Renal cortical epithelial cell (primary cell): ENCODE results near the gene HOXA4. TPM values are rescaled to one million over a fixed set of nuclear protein-coding genes. Genes with fewer than 3 reads are reported as not detected.

Experiments
- DNase-seq: peaks from one replicate; pipeline ENCODE4 v3.0.0-alpha.2; 2011; ENCODE audit warnings: low read depth
- total RNA-seq: library from RNA; depleted of rRNA; stranded (reverse); fragments of >200 nt; gene quantifications from 2 replicates; pipeline ENCODE4 v1.2.3, GENCODE V29; 2014

The HOXA4 gene
- total RNA-seq, 1 donor from 2014 or later = 0.75 TPM

DNA sequence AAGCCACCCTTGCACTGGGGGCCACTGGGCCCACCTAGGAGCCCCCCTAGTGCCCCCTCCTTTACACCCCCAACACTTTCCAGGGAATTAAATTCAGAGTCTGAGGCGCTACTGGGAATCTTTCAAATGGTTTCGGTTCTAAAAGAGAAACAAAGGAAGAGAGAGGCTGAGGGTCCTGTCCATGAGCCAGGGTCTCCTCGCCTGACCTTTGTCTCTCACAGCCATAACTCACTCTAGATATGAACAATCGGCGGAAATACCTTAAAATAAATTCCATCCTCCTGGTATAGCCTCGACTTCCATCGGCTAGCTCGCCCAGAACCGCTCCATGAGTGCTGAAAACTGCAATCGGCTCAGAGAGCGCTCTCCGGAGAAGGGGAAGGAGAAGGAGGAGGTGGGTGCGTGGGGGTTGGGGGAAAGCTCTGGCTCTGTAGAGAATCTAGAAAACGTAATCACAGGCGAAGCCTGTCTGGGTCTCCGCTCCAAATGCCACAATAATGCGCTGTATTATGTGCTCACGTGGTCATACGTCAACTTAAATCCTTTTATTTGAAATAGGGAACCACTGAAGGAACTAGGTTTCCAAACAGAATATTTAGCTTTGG is 12.6 kb downstream of the HOXA4 start:
- peak; percentile 69 for DNase-seq

DNA sequence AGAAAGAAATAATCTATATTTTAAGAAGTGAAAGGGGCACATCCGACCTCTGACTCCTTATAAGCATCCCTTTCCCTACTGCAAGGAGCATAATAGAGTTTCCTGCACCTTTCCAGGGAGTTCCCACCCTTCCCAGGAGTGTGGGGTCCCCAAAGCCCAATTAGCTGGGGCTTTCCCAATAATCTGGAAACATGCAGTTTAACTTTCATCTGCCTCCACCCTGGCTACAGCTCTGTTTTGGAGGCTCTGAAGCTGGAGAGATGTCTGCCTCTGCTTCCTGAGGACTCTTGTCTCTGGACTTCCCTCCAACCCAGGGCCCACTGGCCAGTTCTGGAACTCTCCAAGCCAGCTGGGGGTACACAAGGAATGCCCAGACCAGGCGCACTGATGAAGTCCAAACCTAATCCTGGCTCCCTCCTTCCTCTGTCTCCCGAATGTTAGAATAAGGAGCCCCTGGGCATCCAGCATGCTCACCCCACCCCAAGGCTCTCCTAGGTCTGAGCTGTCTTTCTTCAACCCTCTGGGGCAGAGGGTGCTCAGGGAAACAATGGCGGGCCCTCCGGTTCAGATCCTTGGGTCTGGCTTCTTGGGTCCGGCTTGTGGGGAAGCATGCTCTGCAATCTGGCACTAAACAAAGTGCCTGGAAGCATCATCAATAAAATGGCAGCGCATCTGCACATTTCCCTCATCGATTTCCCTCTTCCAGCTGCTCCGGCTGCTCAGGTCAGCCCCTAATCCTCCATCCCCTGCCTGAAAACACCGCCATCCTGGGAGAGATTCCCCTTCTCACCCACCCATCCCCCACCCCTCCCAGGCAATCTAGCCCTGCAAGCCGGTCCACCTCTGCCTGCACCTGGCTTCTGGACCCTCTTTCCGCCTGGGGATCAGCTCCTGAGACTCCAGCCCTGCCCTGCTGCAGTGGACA is 13.3 kb downstream of the HOXA4 start:
- DNase-seq = no peak

DNA sequence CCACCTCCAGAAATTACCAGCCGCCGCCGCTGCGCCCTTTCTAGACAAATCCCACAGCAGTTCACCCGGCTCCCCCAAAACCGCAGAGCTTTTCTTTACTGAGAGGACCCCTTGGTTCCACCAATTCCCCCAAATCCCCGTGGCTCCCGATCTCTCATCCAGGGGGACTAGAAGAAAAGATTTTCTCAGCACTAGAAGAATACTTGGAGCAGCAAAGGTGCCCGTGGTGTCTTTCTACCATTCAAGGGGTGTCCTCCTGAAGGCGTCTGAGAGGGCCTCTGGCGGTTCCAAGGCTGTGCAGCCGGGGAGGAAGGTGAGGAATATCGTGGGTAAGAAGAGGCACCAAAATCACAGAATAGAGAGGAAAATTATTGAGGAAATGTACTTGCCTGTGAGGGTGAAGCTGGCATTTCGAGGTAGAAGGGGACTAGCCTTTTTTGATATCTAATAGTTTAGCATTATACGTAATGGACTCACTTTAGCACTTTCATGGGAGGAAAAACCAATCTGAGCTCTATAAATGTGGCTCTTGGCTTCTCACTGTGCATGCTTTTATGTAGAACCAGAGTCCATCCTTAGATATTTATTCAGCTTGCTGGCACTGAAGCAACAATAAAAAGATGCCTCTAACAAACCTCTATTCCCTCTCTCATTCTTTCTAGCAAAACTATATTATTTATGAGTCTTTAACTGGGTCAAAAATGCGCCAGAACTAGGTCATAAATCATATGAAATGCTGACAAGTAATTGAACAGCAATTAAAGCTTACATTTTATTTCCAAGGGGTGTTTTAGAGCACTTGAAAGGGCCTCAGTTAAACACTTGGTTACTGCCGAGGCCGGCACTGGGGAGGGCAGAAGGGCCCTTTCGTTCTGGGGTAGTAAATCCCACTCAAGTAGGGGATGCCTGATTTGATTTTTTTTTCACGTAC is 14.3 kb downstream of the HOXA4 start:
- DNase-seq = no peak

DNA sequence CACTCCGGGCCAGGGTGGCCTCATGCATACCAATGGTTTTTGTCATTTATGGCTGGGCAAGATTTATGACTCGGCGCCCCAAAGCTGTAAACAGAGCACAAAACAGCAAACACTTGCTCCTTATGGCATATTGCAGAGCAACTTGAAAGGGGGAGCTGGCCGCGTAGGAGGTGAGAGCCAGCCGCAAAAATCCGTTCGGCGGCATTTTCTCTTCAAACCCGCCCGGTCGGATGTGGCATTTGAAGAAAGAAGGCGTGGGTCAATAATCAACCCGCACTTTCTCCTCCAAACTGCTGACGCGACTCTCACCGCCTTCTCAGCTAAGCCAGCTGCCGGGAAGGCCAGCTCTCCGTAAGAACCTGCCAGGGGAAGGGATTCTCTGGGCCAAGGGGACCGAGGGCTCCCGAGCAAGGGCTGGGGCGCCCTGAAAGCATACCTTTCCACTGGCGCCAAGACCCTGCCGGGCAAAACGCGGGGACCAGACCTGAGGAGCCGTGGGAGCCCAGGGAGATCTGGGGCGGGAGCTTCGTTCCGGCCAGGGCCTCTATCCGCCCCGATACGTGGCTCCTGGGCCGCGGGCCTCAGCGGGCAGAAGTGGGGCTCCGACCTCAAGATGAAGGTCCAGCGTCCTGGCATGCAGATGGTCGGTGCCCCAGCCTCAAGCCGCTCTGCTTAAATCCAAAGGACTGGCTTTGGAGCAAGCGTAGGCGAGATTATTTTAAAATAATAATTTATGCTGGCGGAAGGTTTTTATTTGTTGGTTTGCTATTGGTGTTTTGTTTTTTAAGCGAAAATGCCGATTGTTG is 15.1 kb downstream of the HOXA4 start:
- peak; percentile 94 for DNase-seq

DNA sequence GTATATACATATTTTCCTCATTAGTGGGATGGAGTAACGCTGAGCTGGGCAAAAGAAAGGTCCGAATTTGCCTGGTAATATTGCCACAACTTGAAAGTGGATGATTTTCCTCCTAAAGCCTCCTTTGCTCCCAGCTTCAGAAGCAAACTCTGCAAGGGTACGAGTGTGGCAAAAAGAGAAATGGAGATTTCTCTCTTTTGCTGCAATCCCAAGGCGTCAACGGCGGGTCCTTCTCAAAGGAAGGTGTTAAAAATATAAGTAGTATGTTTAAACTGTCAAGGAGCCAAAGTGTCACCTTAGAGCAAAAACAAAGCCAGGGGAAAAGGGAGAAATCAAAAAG is 15.7 kb downstream of the HOXA4 start:
- no peak for DNase-seq

DNA sequence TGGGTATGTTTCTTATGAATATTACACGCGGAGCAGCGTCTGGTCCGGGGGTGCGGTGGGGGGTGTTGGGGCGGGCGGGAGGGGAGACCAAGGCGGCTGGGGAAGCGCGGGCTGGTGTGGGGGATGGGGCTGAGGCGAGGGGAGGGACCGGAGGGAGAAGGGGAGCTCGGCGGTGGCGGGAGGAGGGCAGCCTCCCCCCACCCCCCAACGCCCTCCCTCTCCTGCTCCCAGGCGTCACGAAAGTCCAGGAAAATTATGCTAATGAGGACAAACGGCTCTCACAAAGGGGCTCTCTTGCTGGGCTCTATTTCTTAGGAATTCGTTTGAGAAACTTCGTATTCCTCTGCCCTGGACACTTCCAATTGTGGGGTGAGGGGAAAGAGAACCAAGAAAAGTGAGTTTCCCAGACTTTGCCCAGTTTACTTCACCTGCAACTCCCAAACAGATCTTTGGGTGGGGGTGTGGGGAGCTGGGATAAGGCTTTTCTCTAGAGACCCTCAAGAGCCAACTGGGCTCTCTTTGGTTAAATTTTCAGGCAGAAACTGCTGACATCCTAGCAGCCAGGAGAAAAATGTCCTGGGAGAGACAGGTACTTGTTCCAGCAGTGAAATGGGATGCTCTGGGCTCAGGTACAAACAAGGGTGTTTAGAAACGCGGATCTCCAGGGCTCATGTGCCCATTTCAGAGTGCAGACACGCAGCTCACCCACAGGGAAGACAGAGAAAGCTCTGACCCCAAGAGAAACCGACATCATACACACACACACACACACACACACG is 16.4 kb downstream of the HOXA4 start:
- DNase-seq = peak; percentile 68

DNA sequence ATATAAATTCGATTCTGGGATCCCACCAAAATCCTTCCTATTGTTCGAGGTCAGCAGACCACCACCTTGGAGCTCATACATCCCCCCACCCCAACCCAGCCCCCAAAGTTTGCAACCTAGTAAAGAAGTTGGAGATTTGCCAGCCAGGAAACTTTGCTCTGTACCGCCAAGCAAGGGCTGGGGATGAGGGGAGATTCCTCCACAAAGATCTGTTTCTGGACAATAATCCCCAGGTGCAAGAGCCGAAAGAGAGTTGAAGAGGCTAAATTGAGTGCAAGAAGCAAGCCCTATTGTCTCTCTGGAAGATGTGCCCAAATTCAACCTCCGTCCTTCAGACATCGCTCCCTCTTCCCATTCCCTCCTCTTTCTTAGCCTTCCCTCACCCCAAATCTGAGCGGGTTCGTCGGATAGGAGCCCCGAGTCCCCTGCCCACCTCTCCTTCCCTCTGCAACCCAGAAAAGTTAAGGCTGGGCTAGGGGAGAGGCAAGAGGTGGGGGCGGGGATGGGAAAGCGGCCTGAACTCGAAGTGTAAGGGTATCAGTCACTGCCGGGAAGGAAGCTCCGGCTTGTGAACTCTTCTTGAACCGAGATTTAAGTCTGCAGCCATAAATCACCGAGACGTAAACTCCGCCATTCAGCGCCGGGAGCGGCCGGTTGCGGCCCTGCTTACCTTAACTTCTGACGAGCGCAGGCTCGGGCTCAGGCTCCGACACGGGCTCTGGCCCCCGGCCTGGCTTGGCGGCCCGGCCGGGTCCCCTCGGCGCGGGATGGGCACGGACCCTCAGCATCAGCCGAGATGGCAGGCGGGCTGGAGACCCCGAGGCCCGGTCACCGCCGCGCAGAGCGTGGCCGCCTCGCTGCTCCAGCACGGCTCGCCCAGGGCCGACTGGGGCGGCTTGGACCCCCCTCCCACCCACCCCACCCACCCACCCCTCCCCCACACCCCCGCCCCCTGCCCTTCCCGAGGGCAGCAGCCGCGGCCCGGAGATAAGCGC is 17.3 kb downstream of the HOXA4 start:
- peak; percentile 88 for DNase-seq

DNA sequence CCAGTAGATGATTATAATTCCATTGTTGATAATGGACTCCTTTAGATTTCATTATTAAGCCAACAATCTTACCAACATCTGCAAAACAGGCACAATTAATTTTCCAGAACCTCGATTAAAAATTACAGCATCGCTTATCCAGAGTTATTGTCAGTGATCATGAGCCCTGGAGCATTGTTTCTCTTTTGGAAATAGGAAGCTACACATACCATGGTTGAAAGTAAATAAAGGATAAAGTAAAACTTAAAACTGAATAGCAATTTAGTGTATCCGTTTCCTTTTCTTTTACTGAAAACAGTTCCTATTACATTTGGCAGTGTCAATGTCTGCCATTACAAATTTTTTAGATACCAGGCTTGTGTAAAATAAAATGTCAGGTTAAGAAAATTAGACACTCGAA is 18.2 kb downstream of the HOXA4 start:
- no peak for DNase-seq

DNA sequence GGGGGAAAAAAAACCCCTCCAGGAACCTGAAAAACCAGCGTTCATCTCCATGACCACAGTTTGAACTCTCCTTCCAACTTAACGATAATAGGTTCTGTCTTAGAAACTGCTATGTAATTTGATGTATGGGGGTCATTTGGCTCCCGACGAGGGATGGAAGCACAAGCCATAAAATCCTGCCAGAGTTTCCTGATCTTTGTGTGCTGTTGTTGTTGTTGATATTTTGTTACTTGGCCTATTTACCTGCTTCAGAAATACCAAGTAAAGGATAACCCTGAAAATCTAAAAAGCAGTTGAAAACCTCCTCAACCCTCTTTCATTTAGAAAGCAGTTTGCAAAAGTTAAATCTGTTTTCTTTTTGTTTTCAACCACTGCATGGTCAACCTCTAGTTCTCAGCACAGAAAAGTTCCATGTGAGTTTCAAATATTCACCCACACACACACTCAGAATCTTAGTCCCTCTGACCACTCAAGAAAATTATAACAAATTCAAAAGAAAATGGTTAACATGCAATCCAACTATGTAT is 18.7 kb downstream of the HOXA4 start:
- no peak for DNase-seq

DNA sequence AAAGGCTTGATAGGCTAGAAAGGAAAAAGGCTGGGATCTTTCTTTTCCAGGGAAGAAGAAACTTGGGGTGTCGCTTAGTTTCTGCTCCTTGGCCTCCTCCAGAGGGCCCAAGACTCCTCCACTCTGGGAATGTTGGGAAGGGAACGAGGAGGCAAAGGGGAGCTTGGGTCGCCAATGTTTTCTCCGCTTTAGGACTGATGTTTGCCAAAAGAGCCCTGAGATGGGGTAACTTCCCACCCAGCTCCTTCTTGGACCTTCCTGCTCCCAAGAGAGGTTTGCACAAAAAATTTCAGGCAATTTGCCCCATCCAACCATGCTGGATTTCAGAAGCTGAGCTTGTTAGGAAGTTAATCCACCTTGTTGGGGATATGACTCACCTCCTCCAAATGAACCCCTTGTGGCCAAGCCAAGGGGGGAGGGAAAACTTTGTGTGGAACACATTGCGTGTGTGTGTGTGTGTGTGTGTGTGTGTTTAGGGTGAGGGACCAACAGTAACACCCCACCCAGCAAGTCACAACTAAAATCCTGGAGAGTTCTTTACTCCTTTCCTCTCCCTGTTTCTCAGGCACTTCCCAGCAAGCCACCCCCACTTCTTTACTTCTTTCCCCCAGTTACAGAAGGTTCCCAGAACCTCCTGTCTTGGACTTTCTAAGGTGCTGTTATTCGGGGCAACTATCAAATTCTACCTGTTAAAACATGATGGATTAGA is 19.4 kb downstream of the HOXA4 start:
- peak; percentile 92 for DNase-seq

DNA sequence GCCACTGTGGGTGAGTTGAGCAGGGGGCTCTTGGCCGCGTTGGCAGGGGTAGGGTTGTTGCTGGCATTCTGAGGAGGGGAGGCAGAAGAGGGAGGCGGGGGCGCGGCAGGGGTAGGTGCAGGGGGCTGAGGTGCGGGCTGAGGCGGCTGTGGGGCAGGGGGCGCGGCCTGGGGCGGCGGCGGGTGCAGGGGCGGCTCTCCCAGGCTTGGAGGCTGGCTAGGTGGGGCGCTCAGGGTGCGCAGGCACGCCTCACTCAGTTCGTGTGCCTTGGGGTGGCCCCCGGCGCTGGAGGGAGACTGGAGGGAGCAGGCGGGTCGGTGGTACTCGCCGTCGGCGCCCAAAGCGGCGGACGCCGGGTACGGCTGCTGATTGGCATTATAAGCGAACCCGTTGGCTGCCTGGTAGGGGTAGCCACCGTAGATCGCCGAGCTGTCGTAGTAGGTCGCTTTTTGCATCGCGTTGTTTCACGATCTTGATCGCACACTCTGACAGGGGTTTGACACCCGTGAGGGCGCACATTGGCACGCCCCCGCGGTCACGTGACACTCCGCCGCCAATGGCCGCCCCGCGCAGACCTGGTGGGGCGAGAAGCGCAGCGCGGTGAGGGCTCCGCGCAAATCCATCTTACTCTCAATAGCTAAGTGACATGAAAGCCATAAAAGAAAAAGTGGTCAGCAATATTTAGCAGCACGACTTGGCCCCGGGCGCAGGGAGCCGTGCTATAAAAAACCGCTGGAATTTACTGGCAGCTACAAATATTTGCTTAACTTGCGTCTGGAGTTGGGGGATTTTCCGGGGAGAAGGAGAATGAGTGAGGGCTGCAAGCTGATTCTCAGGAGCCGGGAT is 20.1 kb downstream of the HOXA4 start:
- peak; percentile 91 for DNase-seq

DNA sequence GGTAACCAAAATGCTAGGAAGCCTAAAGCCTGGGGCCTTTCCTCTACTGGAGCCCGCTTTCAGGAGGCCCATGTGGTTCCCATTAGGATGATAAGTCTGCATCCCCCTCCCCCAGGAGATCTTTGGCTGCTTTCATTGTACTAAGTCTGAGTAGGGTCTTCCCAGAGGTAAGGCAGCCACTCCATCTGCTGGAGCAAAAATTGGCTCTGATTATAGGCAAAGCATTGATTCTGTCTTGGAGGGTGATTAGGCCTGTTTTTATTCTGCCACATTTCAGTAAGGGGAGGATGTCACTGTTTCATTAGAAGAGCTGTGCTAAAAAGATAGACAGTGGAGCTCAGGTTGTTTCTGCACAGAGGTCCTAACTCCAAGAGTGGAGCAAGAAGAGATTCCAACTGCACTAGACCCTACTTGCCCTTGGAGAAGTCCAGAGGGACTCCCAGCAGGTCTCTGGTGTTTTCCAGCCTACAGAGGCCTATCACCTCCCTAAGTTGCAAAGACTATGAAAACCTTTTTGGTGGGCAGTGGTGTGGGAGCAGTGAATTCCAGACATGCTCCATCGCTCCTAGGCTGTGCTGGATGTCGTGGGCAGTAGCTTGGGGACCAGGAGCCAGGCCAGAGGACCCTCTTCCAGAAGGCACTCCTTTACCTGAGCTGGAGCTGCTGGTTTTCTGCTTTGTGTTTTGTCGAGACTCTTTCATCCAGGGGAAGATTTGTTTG is 20.9 kb downstream of the HOXA4 start:
- DNase-seq = no peak

DNA sequence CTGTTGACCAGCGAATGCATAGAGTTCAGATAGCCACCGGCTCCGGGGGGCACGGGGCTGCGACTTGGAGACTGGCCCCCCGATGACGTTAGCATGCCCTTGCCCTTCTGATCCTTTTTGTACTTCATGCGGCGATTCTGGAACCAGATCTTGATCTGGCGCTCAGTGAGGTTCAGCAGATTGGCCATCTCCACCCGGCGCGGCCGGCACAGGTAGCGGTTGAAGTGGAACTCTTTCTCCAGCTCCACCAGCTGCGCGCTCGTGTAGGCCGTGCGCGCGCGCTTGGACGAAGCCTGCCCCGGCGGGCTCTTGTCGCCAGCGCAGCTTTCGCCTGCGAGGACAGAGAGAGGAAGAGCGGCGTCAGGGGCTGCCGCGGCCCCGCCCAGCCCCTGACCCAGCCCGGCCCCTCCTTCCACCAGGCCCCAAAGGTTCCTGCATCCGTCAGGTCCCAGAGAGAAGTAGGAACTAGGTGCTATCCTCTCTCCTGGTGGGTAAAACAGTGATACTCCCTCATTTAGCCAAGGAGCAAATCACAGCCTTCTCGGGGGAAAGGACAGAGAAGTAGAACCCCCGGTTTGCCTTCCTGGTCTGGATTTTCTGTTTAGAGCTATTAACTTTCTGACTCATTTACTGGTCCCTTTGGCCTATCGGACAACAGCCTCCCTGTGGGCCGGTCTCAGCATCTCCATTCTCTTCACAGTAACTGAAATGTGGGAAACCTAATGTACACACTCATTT is 22.0 kb downstream of the HOXA4 start:
- peak; percentile 73 for DNase-seq

DNA sequence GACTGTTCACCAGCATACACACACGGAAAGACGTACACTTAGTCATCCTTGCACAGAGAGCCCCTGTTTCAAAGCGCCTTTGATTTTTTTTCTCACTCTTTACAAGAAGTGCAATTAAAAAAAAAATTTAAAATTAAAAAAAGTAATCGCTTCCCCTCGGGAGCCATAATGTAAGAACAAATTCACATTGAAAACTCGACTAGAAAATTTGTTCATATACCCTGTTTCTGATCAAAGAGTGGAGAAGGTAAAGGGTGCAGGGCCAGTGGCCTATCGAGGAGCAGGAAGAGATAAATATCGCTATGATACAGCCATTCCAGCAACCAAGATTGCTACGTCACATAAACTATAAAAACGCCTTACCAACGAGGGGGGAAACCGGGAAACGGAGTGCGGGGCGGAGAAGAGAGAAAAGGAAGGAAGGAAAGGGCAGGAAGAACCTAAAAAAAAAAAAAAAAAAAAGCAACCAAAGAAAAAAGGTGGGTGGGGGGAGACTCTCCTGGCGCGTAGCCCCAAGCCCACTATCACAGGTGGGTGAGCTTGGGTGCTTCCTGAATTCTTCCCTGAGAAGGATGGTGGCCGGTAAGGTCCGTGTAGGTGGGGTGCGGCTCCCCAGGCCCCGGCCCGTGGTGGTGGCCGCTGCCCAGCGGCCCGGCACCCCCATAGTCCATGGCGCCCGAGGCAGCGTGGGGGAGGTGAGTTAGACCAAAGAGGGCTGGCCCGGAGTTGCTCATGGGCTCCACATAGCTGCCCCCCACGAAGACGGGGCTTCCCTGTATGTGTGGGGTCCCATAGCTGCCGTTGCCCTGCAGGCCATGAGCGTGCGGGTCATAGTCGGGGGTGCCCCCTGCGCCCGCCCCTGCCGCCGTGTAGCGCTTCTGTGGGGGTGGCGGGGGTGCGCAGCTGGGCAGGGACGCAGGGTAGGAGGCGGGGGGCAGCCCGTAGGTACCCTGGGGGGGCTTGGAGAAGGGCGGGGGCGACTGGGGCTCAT is 22.9 kb downstream of the HOXA4 start:
- DNase-seq = no peak

DNA sequence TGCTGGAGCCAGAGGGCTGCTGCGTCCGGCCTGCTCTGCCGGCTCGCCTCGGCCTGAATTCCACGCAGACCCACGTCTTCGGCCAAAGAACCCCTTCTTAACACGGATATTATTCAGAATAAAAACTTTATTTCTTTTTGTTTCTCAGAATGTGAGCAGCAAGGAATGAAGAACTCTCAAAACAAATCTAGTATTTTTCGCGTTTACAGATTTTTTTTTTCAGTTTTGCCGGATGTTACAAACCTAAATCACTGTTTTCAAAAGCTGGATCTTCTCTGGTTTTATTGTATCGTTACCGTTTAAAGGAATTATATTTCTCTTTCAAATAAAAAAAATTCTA is 23.7 kb downstream of the HOXA4 start:
- no peak for DNase-seq
